Bronchial epithelial cell (primary cell): ENCODE measurements around the gene INPP4B. TPM values are rescaled to one million over a fixed set of nuclear protein-coding genes. Genes with fewer than 3 reads are reported as not detected.

ENCODE experiments used
- DNase-seq: peaks from one replicate; pipeline ENCODE4 v3.0.0-alpha.2; 2010; ENCODE audit warnings: low read depth
- FAIRE-seq: peaks from 2 replicates; lab custom pipeline; 2011; peaks lifted over from hg19 to GRCh38; lab: Jason Lieb, UNC
- H3K27me3 ChIP-seq: 2 replicates; pipeline ENCODE4 v1.5.1; 2011; ENCODE audit warnings: low read length; ENCODE audit not compliant: control insufficient read depth, insufficient read depth
- H3K36me3 ChIP-seq: 2 replicates; pipeline ENCODE4 v1.5.1; 2011; ENCODE audit warnings: low read length; ENCODE audit not compliant: control insufficient read depth, insufficient read depth
- H3K4me3 ChIP-seq: 2 replicates; pipeline ENCODE4 v1.5.1; 2011; ENCODE audit warnings: mild to moderate bottlenecking, low read depth, low read length, control low read depth
- CTCF ChIP-seq: IDR thresholded peaks from 2 replicates; pipeline ENCODE4 v1.5.1; 2011; ENCODE audit warnings: mild to moderate bottlenecking, moderate library complexity, low read length, control low read depth, inconsistent platforms; ENCODE audit not compliant: insufficient read depth, severe bottlenecking
- total RNA-seq: library from RNA; depleted of rRNA; stranded (reverse); fragments of >200 nt; gene quantifications from 2 replicates; pipeline ENCODE4 v1.2.1, GENCODE V29; 2014

The INPP4B gene
- total RNA-seq, 1 donor from 2014 or later, result 74.8 TPM

DNA sequence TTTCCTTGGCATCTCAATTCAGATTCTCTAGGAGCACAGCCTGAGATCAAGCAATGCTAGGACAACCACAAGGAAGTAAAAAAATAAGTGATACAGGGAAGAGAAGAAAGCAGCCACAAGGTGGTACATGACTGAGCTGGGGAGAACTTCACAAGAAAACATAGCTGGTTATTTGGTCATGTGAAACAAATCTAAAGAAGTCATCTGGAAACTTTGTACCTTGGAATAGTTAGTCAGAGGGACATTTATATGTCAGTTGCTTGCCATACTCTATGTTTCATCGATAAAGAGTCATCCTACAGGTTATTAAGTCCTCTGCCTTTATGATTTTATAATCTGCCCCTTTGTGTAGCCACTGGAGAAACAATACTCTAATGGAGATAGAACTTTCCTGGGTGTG is 634.7 kb downstream of the INPP4B start:
- no peak for TF ChIP-seq CTCF
- DNase-seq (peak; percentile 10), FAIRE-seq (no peak)
- no peaks in the 10 kb centered on the region for H3K36me3 ChIP-seq
- H3K4me3 ChIP-seq, result no peak overlapping the region
- H3K27me3 ChIP-seq, result no peaks in the 10 kb centered on the region

DNA sequence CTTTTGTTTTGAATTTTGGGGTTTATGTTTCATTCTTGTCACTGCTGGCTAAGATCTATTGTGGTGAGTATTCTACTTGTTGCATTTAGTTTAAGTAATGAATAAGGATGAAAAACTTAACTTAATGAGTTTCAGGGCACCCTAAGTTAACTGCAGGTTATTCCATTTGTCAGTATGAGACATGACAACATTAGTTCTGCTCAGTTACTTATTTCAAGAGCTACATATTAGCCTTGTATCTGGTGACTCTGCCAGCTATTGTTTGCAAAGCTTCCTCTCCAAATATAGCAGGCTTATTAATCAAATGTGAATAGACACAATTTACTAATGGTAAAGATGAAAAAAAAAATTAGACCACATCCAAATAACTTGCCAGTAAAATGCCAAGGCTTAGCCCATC is 642.6 kb downstream of the INPP4B start:
- DNase-seq (no peak), FAIRE-seq (no peak)
- no peaks in the 10 kb centered on the region for H3K36me3 ChIP-seq
- H3K27me3 ChIP-seq, result no peaks in the 10 kb centered on the region
- TF ChIP-seq CTCF, result no peak
- H3K4me3 ChIP-seq, result no peak overlapping the region

GRCh38 chr4:142202404-142203332 is 643.4 kb downstream of the INPP4B start:
- DNase-seq (no peak), FAIRE-seq (no peak)
- no peak overlapping the region for H3K4me3 ChIP-seq
- no peaks in the 10 kb centered on the region for H3K27me3 ChIP-seq
- no peak for TF ChIP-seq CTCF
- no peaks in the 10 kb centered on the region for H3K36me3 ChIP-seq

DNA sequence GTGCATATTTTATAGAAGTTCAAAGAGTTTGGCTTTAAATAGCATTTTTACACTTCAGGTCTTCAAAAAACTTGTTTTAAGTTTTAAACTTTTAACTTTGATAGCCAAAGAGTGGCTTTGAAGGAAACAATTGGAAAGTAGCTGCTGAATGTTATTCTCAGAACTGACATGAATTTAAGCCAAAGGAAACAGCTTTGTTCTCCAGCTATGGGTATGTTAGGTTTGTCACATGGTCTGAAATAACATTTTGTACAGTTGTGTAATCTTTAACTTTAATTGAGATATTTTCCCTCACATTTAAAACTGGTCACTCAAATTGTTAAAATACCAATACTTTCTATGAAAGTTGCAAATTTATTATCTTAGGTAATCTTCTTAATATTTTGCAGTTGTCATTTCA is 645.1 kb downstream of the INPP4B start:
- no peak for FAIRE-seq
- no peak for DNase-seq
- Histone ChIP-seq H3K36me3 (no peaks in the 10 kb centered on the region), H3K27me3 (no peaks in the 10 kb centered on the region), H3K4me3 (no peak overlapping the region)
- no peak for TF ChIP-seq CTCF

DNA sequence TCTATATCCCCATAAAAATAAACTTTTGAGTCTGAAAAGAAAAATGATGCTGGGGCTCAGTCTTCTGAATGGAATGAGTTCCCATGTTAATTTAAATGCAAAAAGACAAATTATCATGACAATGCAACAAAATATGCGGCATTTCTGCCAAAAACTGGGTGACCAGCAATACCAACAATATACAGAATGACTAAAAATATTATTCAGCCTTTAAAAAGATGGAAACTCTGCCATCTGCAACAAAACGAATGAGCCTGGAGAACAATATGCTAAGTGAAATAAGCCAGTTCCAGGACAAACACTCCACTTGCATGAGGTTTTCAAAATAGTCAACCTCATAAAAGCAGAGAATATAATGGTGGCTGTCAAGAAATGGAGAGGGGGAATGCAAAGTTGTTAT is 651.2 kb downstream of the INPP4B start:
- DNase-seq (no peak), FAIRE-seq (no peak)
- H3K4me3 ChIP-seq, result no peak overlapping the region
- H3K36me3 ChIP-seq, result no peaks in the 10 kb centered on the region
- TF ChIP-seq CTCF, result no peak
- H3K27me3 ChIP-seq, result no peaks in the 10 kb centered on the region
